IMR-90 (cell line): ENCODE results near the gene ZDHHC17. TPM values are rescaled to one million over a fixed set of nuclear protein-coding genes. Genes with fewer than 3 reads are reported as not detected.

Experiments used
- ATAC-seq: fragments of 200-7000 bp; cut with Tn5 transposase; 2 replicates; pipeline ENCODE4 v1.9.1; 2020; ENCODE audit warnings: low read depth, mild to moderate bottlenecking, moderate library complexity
- BruUV-seq: library from RNA; stranded (reverse); fragments of 400-500 nt; replicated peaks from 2 replicates; lab custom pipeline; 2021; lab: Mats Ljungman, UMichigan
- CTCF ChIA-PET: fragments of 300-600 bp; formaldehyde crosslinking; extraction: SDS; loops from one replicate; lab custom pipeline; 2021; ENCODE audit warnings: antibody characterized with exemption; lab: Yijun Ruan, JAX
- POLR2A ChIA-PET: fragments of 300-600 bp; sonication (Branson Sonifier 250); formaldehyde crosslinking; loops from one replicate; lab custom pipeline; 2022; ENCODE audit warnings: antibody characterized with exemption; ENCODE audit not compliant: unreplicated experiment; lab: Charles Lee
- DNase-seq: peaks from one replicate; pipeline ENCODE4 v3.0.0; 2013
- H2AFZ ChIP-seq: replicated peaks from 2 replicates; pipeline ENCODE3; 2013; ENCODE audit warnings: low read length, mild to moderate bottlenecking; ENCODE audit not compliant: poor library complexity
- H2AK5ac ChIP-seq: 2 replicates; pipeline ENCODE4 v1.6.1; 2013; ENCODE audit warnings: low read depth, low read length, inconsistent platforms
- H2AK9ac ChIP-seq: replicated peaks from 2 replicates; pipeline ENCODE3; 2013; ENCODE audit warnings: mild to moderate bottlenecking, low read depth, low read length, moderate library complexity; ENCODE audit not compliant: poor library complexity
- H2BK120ac ChIP-seq: 2 replicates; pipeline ENCODE4 v1.6.1; 2013; ENCODE audit warnings: low read depth, low read length, inconsistent platforms
- H2BK15ac ChIP-seq: 3 replicates; pipeline ENCODE4 v1.6.1; 2013; ENCODE audit warnings: low read depth, low read length, inconsistent platforms
- H2BK20ac ChIP-seq: 2 replicates; pipeline ENCODE4 v1.6.1; 2013; ENCODE audit warnings: low read depth, mild to moderate bottlenecking, inconsistent platforms, low read length, moderate library complexity
- H2BK5ac ChIP-seq: 2 replicates; pipeline ENCODE4 v1.6.1; 2013; ENCODE audit warnings: mild to moderate bottlenecking, low read depth, low read length, inconsistent platforms; ENCODE audit not compliant: poor library complexity, severe bottlenecking
- H3K14ac ChIP-seq: replicated peaks from 2 replicates; pipeline ENCODE4 v1.6.1; 2013; ENCODE audit warnings: low read depth, low read length, inconsistent platforms
- H3K18ac ChIP-seq: 2 replicates; pipeline ENCODE4 v1.6.1; 2013; ENCODE audit warnings: low read depth, low read length, control low read depth
- H3K23ac ChIP-seq: 2 replicates; pipeline ENCODE4 v1.6.1; 2013; ENCODE audit warnings: low read depth, low read length, inconsistent platforms
- H3K27ac ChIP-seq: 2 replicates; pipeline ENCODE4 v1.5.1; 2013; ENCODE audit warnings: mild to moderate bottlenecking, control low read depth, low read length; ENCODE audit not compliant: insufficient read depth
- H3K27me3 ChIP-seq: 2 replicates; pipeline ENCODE4 v1.6.1; 2013; ENCODE audit warnings: low read length; ENCODE audit not compliant: control insufficient read depth, insufficient read depth
- H3K36me3 ChIP-seq: 2 replicates; pipeline ENCODE4 v1.6.1; 2013; ENCODE audit warnings: low read length, mixed read lengths; ENCODE audit not compliant: control insufficient read depth, insufficient read depth
- H3K4ac ChIP-seq: 2 replicates; pipeline ENCODE4 v1.6.1; 2013; ENCODE audit warnings: low read depth, low read length, inconsistent platforms
- H3K4me1 ChIP-seq: 2 replicates; pipeline ENCODE4 v1.6.1; 2013; ENCODE audit warnings: low read length, mixed read lengths; ENCODE audit not compliant: control insufficient read depth, insufficient read depth
- H3K4me2 ChIP-seq: 2 replicates; pipeline ENCODE4 v1.6.1; 2013; ENCODE audit warnings: low read depth, mild to moderate bottlenecking, control low read depth, low read length, moderate library complexity
- H3K4me3 ChIP-seq: 2 replicates; pipeline ENCODE4 v1.5.1; 2013; ENCODE audit warnings: low read depth, mild to moderate bottlenecking, control low read depth, low read length, moderate library complexity; ENCODE audit not compliant: insufficient read depth
- H3K56ac ChIP-seq: 2 replicates; pipeline ENCODE4 v1.6.1; 2013; ENCODE audit warnings: low read length, inconsistent platforms; ENCODE audit not compliant: insufficient read depth; ENCODE audit errors: extremely low read depth
- H3K79me1 ChIP-seq, 2 experiments: 2 replicates each; pipeline ENCODE4 v1.6.1; 2013; ENCODE audit warnings: low read length in 2 of 2, inconsistent platforms in 1 of 2, low read depth in 1 of 2
- H3K9ac ChIP-seq: 2 replicates; pipeline ENCODE4 v1.6.1; 2013; ENCODE audit warnings: low read depth, low read length, control low read depth
- H3K9me1 ChIP-seq: 2 replicates; pipeline ENCODE4 v1.6.1; 2013; ENCODE audit warnings: low read length, inconsistent platforms; ENCODE audit not compliant: insufficient read depth
- H3K9me3 ChIP-seq: 2 replicates; pipeline ENCODE4 v1.6.1; 2013; ENCODE audit warnings: low read length; ENCODE audit not compliant: control insufficient read depth, insufficient read depth
- H4K20me1 ChIP-seq: 2 replicates; pipeline ENCODE4 v1.6.1; 2013; ENCODE audit warnings: low read length, inconsistent platforms; ENCODE audit not compliant: insufficient read depth
- H4K5ac ChIP-seq: 2 replicates; pipeline ENCODE4 v1.6.1; 2013; ENCODE audit warnings: mild to moderate bottlenecking, low read depth, low read length, control low read depth
- H4K8ac ChIP-seq, 2 experiments: 2 replicates each; pipeline ENCODE4 v1.6.1; 2013; ENCODE audit warnings: low read depth in 2 of 2, low read length in 2 of 2, control low read depth in 1 of 2, inconsistent platforms in 1 of 2
- H4K91ac ChIP-seq: 2 replicates; pipeline ENCODE4 v1.6.1; 2013; ENCODE audit warnings: low read depth, low read length, inconsistent platforms; ENCODE audit not compliant: insufficient read depth
- BHLHE40 ChIP-seq: fragments of 150-350 bp; IDR thresholded peaks from 2 replicates; pipeline ENCODE4 v1.6.1; 2016; ENCODE audit warnings: mild to moderate bottlenecking, low read depth, low read length
- CEBPB ChIP-seq: IDR thresholded peaks from 2 replicates; pipeline ENCODE4 v1.6.1; 2012; ENCODE audit warnings: low read depth, low read length, improper control_type of control experiment
- CHD1 ChIP-seq: IDR thresholded peaks from 2 replicates; pipeline ENCODE4 v1.6.1; 2012; ENCODE audit warnings: low read depth, low read length, improper control_type of control experiment
- CTCF ChIP-seq: conservative IDR thresholded peaks from 2 replicates; pipeline ENCODE4 v1.5.1; 2012; ENCODE audit warnings: mild to moderate bottlenecking, low read depth, low read length, improper control_type of control experiment
- FOS ChIP-seq: fragments of 150-350 bp; IDR thresholded peaks from 2 replicates; pipeline ENCODE4 v1.6.1; 2016; ENCODE audit warnings: low read depth, low read length
- MAFK ChIP-seq: IDR thresholded peaks from 2 replicates; pipeline ENCODE4 v1.6.1; 2012; ENCODE audit warnings: low read depth, low read length, improper control_type of control experiment
- MAZ ChIP-seq: IDR thresholded peaks from 2 replicates; pipeline ENCODE4 v1.6.1; 2012; ENCODE audit warnings: low read depth, mild to moderate bottlenecking, low read length, improper control_type of control experiment, moderate library complexity, borderline replicate concordance
- MXI1 ChIP-seq: IDR thresholded peaks from 2 replicates; pipeline ENCODE4 v1.6.1; 2012; ENCODE audit warnings: low read depth, mild to moderate bottlenecking, low read length, moderate library complexity, borderline replicate concordance
- NFE2L2 ChIP-seq: fragments of 150-350 bp; IDR thresholded peaks from 2 replicates; pipeline ENCODE4 v1.6.1; 2016; ENCODE audit warnings: low read depth, mild to moderate bottlenecking, low read length
- POLR2A ChIP-seq: IDR thresholded peaks from 2 replicates; pipeline ENCODE4 v1.6.1; 2012; ENCODE audit warnings: mild to moderate bottlenecking, low read depth, low read length
- RAD21 ChIP-seq: IDR thresholded peaks from 2 replicates; pipeline ENCODE4 v1.6.1; 2012; ENCODE audit warnings: low read length, improper control_type of control experiment
- RCOR1 ChIP-seq: IDR thresholded peaks from 2 replicates; pipeline ENCODE4 v1.6.1; 2012; ENCODE audit warnings: mild to moderate bottlenecking, low read length, improper control_type of control experiment; ENCODE audit not compliant: insufficient replicate concordance
- RFX5 ChIP-seq: IDR thresholded peaks from 2 replicates; pipeline ENCODE4 v1.8.0; 2012; ENCODE audit warnings: low read depth, mild to moderate bottlenecking, low read length, moderate library complexity
- SMC3 ChIP-seq: fragments of 150-350 bp; IDR thresholded peaks from 2 replicates; pipeline ENCODE4 v1.6.1; 2016; ENCODE audit warnings: low read depth, mild to moderate bottlenecking, antibody characterized with exemption, low read length, moderate library complexity
- USF2 ChIP-seq: fragments of 150-350 bp; IDR thresholded peaks from 2 replicates; pipeline ENCODE4 v1.6.1; 2017; ENCODE audit warnings: mild to moderate bottlenecking, antibody characterized with exemption, low read length, low read depth
- WGBS, 2 experiments: methylation state at CpG; one replicate each; pipeline versions ENCODE4 v1.1.5 to v1.1.7; 2013; ENCODE audit warnings: missing lambda C conversion rate in 2 of 2; ENCODE audit not compliant: insufficient read length in 1 of 2; ENCODE audit errors: extremely low coverage in 2 of 2; 5-methylcytosine and 5-hydroxymethylcytosine counted together
- dilution Hi-C: fragments of 300-500 bp; cut with HindIII; formaldehyde crosslinking; loops from one replicate; pipeline ENCODE4 v1.14.3; 2018; ENCODE audit warnings: low sequenced_read_pairs; ENCODE audit not compliant: unreplicated experiment
- in situ Hi-C: fragments of 300-500 bp; cut with MboI; formaldehyde crosslinking; loops from 3 replicates; pipeline ENCODE4 v1.14.3; 2019; ENCODE audit warnings: low sequenced_read_pairs, inconsistent platforms, mixed read lengths
- intact Hi-C: fragments of 100-400 bp; cut with micrococcal nuclease; formaldehyde crosslinking; loops from 2 replicates; pipeline ENCODE4 v1.10.0; 2022
- polyA plus RNA-seq, 3 experiments: library from polyadenylated mRNA; depleted of rRNA; stranded (reverse); fragments of >200 nt; gene quantifications; 2 replicates each; pipeline ENCODE4 v1.2.3, GENCODE V29; 2012; ENCODE audit warnings: low replicate concordance in 1 of 3
- total RNA-seq: library from RNA; depleted of rRNA; stranded (reverse); fragments of >200 nt; gene quantifications from 2 replicates; pipeline ENCODE4 v1.2.3, GENCODE V29; 2012
- TF ChIP-seq, protein P1 (sequence below): fragments of 150-350 bp; IDR thresholded peaks from 2 replicates; pipeline ENCODE4 v1.6.1; 2016; ENCODE audit warnings: low read depth, mild to moderate bottlenecking, low read length, moderate library complexity, borderline replicate concordance

Gene ZDHHC17
- total and polyA plus RNA-seq, 2 of the 4 experiments (the other 2 are of a cell fraction): 23.3 to 125 TPM

GRCh38 chr12:76871742-76872141 is 107.8 kb downstream of the ZDHHC17 start:
- Histone ChIP-seq H4K20me1 (peaks cover 28% of the 10 kb centered on the region), H3K4me3 (no peak overlapping the region), H4K91ac (no peak overlapping the region), H2BK5ac (no peak overlapping the region), H2BK20ac (no peak overlapping the region), H2BK15ac (no peak overlapping the region), H3K4me2 (no peak overlapping the region), H3K36me3 (peaks cover 8% of the 10 kb centered on the region), H3K56ac (no peak overlapping the region), H3K18ac (no peak overlapping the region), H2AK9ac (no peak overlapping the region), H3K79me1 (peaks cover 24 to 89% of the 10 kb centered on the region in 2 experiments), H2AK5ac (no peak overlapping the region), H3K9me1 (peaks cover 9% of the 10 kb centered on the region), H2BK120ac (no peak overlapping the region), H3K9ac (no peak overlapping the region), H3K27ac (no peak overlapping the region), H3K9me3 (no peaks in the 10 kb centered on the region), H3K4me1 (peaks cover 8% of the 10 kb centered on the region), H3K27me3 (no peaks in the 10 kb centered on the region), H4K5ac (no peak overlapping the region), H2AFZ (no peak overlapping the region), H4K8ac (no peak overlapping the region), H3K4ac (no peak overlapping the region), H3K23ac (no peak overlapping the region), H3K14ac (no peak overlapping the region)
- BruUV-seq: no TSS peak
- no peak for ATAC-seq
- POLR2A ChIA-PET: interaction anchor here (1.1 kb wide), 1 partner anchor 8 kb away, joined by 3 read pairs; no protein-coding TSS in a partner anchor
- TF ChIP-seq, protein P1, sequence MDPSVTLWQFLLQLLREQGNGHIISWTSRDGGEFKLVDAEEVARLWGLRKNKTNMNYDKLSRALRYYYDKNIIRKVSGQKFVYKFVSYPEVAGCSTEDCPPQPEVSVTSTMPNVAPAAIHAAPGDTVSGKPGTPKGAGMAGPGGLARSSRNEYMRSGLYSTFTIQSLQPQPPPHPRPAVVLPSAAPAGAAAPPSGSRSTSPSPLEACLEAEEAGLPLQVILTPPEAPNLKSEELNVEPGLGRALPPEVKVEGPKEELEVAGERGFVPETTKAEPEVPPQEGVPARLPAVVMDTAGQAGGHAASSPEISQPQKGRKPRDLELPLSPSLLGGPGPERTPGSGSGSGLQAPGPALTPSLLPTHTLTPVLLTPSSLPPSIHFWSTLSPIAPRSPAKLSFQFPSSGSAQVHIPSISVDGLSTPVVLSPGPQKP: no peak
- TF ChIP-seq CEBPB (no peak), RFX5 (no peak), RAD21 (no peak), POLR2A (no peak), BHLHE40 (no peak), USF2 (no peak), SMC3 (no peak), MAZ (no peak), FOS (no peak), MXI1 (no peak), CTCF (no peak), CHD1 (no peak), NFE2L2 (no peak), MAFK (no peak), RCOR1 (no peak)
- intact Hi-C loops: no loop called here
- WGBS, 2 experiments: 100% methylated on average over 1 of the region's 3 CpGs; no CpG with 5 or more reads in 1 of the 2 experiments
- CTCF ChIA-PET: no interaction called here
- in situ Hi-C loops: no loop called here
- dilution Hi-C loops: no loop called here
- no peak for DNase-seq
